Sigmoid colon (tissue), 4 donors: ENCODE measurements around the gene NUTM2E.
"Not testable (repeated sequence)": the region's sequence is repeated elsewhere in the genome, so short reads cannot be mapped to it uniquely, and the experiment has no call there.

Source experiments
- EP300 ChIP-seq, 4 donors: sonication (generic); formaldehyde crosslinking; IDR thresholded peaks; one replicate each; pipeline ENCODE4 v1.6.1; 2017; ENCODE audit warnings: antibody characterized with exemption in 4 of 4
- POLR2A ChIP-seq, 2 donors: fragments of 450-650 bp; IDR thresholded peaks; one replicate each; pipeline ENCODE4 v1.6.1; 2016; ENCODE audit warnings: antibody characterized with exemption in 2 of 2, mild to moderate bottlenecking in 2 of 2, moderate library complexity in 2 of 2
- POLR2AphosphoS5 ChIP-seq, 4 donors: sonication (generic); formaldehyde crosslinking; IDR thresholded peaks; one replicate each; pipeline ENCODE4 v1.6.1; 2017; ENCODE audit warnings: antibody characterized with exemption in 4 of 4
- TF ChIP-seq, protein P1 (sequence below), 4 experiments: fragments of 450-650 bp in 3 of 4; fragments of 200-600 bp in 1 of 4; IDR thresholded peaks; one replicate each; pipeline ENCODE4 v1.5.1; 2016 to 2019; ENCODE audit warnings: antibody characterized with exemption in 4 of 4, mild to moderate bottlenecking in 3 of 4, moderate library complexity in 2 of 4

DNA sequence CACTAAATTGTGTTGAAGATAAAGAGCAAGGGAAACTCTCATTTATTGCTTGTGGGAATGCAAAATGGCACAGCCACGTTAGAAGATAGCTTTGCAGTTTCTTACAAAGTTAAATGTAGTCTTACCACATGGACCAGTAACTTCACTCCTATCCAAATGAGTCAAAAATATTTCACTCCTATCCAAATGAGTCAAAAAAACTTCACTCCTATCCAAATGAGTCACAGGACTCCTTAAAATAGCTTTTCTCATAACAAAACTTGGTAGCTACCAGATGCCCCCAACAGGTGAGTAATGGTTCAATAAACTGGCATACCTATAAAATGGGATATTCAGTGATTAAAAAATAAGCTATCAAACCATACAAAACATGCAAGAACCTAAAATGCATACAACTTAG lies 27.2 kb upstream of the NUTM2E start:
- TF ChIP-seq, protein P1, sequence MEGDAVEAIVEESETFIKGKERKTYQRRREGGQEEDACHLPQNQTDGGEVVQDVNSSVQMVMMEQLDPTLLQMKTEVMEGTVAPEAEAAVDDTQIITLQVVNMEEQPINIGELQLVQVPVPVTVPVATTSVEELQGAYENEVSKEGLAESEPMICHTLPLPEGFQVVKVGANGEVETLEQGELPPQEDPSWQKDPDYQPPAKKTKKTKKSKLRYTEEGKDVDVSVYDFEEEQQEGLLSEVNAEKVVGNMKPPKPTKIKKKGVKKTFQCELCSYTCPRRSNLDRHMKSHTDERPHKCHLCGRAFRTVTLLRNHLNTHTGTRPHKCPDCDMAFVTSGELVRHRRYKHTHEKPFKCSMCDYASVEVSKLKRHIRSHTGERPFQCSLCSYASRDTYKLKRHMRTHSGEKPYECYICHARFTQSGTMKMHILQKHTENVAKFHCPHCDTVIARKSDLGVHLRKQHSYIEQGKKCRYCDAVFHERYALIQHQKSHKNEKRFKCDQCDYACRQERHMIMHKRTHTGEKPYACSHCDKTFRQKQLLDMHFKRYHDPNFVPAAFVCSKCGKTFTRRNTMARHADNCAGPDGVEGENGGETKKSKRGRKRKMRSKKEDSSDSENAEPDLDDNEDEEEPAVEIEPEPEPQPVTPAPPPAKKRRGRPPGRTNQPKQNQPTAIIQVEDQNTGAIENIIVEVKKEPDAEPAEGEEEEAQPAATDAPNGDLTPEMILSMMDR (IDR thresholded peaks at IDR 0.05) = not testable (repeated sequence)
- TF ChIP-seq POLR2A, POLR2AphosphoS5, EP300 (IDR thresholded peaks at IDR 0.05): not testable (repeated sequence)
